Fibroblast of lung (primary cell): ENCODE measurements around the gene TKFC. TPM values are rescaled to one million over a fixed set of nuclear protein-coding genes. Genes with fewer than 3 reads are reported as not detected.

Source experiments
- DNase-seq, 2 donors: peaks; one replicate each; pipeline versions ENCODE4 v3.0.0 to v3.0.0-alpha.2; 2010; ENCODE audit warnings: low read depth in 2 of 2
- H2AFZ ChIP-seq: 2 replicates; pipeline ENCODE4 v1.5.1; 2012; ENCODE audit warnings: low read length, control low read depth, inconsistent platforms
- H3K27ac ChIP-seq: 2 replicates; pipeline ENCODE4 v1.5.1; 2011; ENCODE audit warnings: low read length, control low read depth; ENCODE audit not compliant: insufficient read depth
- H3K27me3 ChIP-seq: 2 replicates; pipeline ENCODE4 v1.5.1; 2011; ENCODE audit warnings: mild to moderate bottlenecking, low read length; ENCODE audit not compliant: control insufficient read depth, insufficient read depth
- H3K36me3 ChIP-seq: 2 replicates; pipeline ENCODE4 v1.5.1; 2011; ENCODE audit warnings: low read length; ENCODE audit not compliant: control insufficient read depth, insufficient read depth
- H3K4me1 ChIP-seq: 2 replicates; pipeline ENCODE4 v1.5.1; 2011; ENCODE audit warnings: low read length; ENCODE audit not compliant: control insufficient read depth, insufficient read depth; ENCODE audit errors: extremely low read depth
- H3K4me2 ChIP-seq: 2 replicates; pipeline ENCODE4 v1.5.1; 2011; ENCODE audit warnings: low read length, control low read depth; ENCODE audit not compliant: insufficient read depth; ENCODE audit errors: extremely low read depth
- H3K4me3 ChIP-seq, 4 experiments: fragments of 200-600 bp in 1 of 4; sonication (generic) in 1 of 4; replicated peaks in 1 of 4; 2 replicates each; pipeline ENCODE4 v1.5.1; 2011 to 2016; ENCODE audit warnings: low read length in 4 of 4, low read depth in 3 of 4, mild to moderate bottlenecking in 3 of 4, control low read depth in 2 of 4, inconsistent platforms in 1 of 4, mixed read lengths in 1 of 4; ENCODE audit not compliant: insufficient read depth in 1 of 4; ENCODE audit errors: control extremely low read depth in 1 of 4
- H3K79me2 ChIP-seq: 2 replicates; pipeline ENCODE4 v1.5.1; 2012; ENCODE audit warnings: mild to moderate bottlenecking, low read length, inconsistent platforms; ENCODE audit not compliant: control insufficient read depth, insufficient read depth
- H3K9ac ChIP-seq: 2 replicates; pipeline ENCODE4 v1.5.1; 2011; ENCODE audit warnings: mild to moderate bottlenecking, low read length, control low read depth; ENCODE audit not compliant: insufficient read depth
- H3K9me3 ChIP-seq: 2 replicates; pipeline ENCODE4 v1.5.1; 2012; ENCODE audit warnings: low read depth, low read length; ENCODE audit not compliant: control insufficient read depth, insufficient read depth
- H4K20me1 ChIP-seq: 2 replicates; pipeline ENCODE4 v1.5.1; 2011; ENCODE audit warnings: low read length; ENCODE audit not compliant: control insufficient read depth, insufficient read depth; ENCODE audit errors: extremely low read depth
- CTCF ChIP-seq, 2 donors: IDR thresholded peaks in 1 of 2; conservative IDR thresholded peaks in 1 of 2; 1 replicate in 1 of 2; 2 replicates in 1 of 2; pipeline ENCODE4 v1.5.1; 2011 to 2012; ENCODE audit warnings: low read length in 2 of 2, control low read depth in 1 of 2, inconsistent platforms in 1 of 2, low read depth in 1 of 2, mild to moderate bottlenecking in 1 of 2
- EZH2 ChIP-seq: IDR thresholded peaks from 2 replicates; pipeline ENCODE4 v1.5.1; 2012; ENCODE audit warnings: low read length, control low read depth, mild to moderate bottlenecking; ENCODE audit errors: missing control alignments
- polyA plus RNA-seq, 2 donors: library from polyadenylated mRNA; depleted of rRNA in 1 of 2; stranded (reverse) in 1 of 2; unstranded in 1 of 2; fragments of >200 nt; gene quantifications; 2 replicates each; pipeline ENCODE4 v1.2.1, GENCODE V29; 2011 to 2012; ENCODE audit warnings: missing spikeins in 1 of 2
- total RNA-seq: library from RNA; depleted of rRNA; stranded (reverse); fragments of >200 nt; gene quantifications from 2 replicates; pipeline ENCODE4 v1.2.1, GENCODE V29; 2014

Gene TKFC
- total and polyA plus RNA-seq, 2 donors (not counting 1 experiment from before 2014, with no cell fraction given), result 11.5 to 27.1 TPM

GRCh38 chr11:61302550-61302949 is 30.5 kb upstream of the TKFC start:
- Histone ChIP-seq H3K4me3 (no peak overlapping the region), H3K9me3 (no peaks in the 10 kb centered on the region), H3K27me3 (no peaks in the 10 kb centered on the region), H3K27ac (no peak overlapping the region), H3K36me3 (peaks cover 25% of the 10 kb centered on the region), H3K4me2 (no peak overlapping the region), H3K4me1 (peaks cover 12% of the 10 kb centered on the region), H2AFZ (no peak overlapping the region), H3K9ac (no peak overlapping the region), H3K79me2 (no peaks in the 10 kb centered on the region), H4K20me1 (no peaks in the 10 kb centered on the region)
- TF ChIP-seq CTCF (conservative IDR thresholded peaks at IDR 0.05 in 1 of 2, IDR thresholded peaks at IDR 0.05 in 1 of 2; ENCODE audit: low read depth in 1 of 2, low read length in 2 of 2), result no peak
- TF ChIP-seq EZH2, result no peak
- DNase-seq, result no peak

DNA sequence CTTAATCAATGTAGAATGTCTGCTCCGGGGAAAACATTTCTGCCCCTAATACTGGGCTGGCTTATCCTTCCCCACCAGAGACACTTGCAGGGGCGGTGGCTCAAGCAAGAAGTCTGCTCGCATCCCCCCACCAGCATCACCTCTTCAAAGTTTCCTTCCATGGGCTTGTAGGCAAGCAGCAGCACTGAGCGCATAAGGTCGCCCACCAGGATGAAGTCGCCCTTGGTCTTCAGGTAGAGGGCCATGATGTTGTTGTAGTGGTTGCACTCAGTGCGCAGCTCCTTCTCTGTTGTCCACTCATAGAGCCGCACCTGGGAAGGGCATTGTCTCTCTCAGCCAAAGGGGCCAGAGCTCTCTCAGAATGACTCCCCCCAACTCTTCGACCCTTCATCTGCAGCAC is 29.3 kb upstream of the TKFC start:
- H4K20me1 ChIP-seq, result no peaks in the 10 kb centered on the region
- no peak overlapping the region for H3K4me3 ChIP-seq
- no peak for TF ChIP-seq EZH2
- no peak for TF ChIP-seq CTCF (conservative IDR thresholded peaks at IDR 0.05 in 1 of 2, IDR thresholded peaks at IDR 0.05 in 1 of 2; ENCODE audit: low read depth in 1 of 2, low read length in 2 of 2)
- H2AFZ ChIP-seq, result no peak overlapping the region
- no peaks in the 10 kb centered on the region for H3K79me2 ChIP-seq
- DNase-seq, result no peak
- H3K27me3 ChIP-seq, result no peaks in the 10 kb centered on the region
- peaks cover 34% of the 10 kb centered on the region for H3K36me3 ChIP-seq
- H3K9me3 ChIP-seq, result no peaks in the 10 kb centered on the region
- no peak overlapping the region for H3K27ac ChIP-seq
- no peak overlapping the region for H3K9ac ChIP-seq
- H3K4me2 ChIP-seq, result no peak overlapping the region
- peaks cover 4% of the 10 kb centered on the region for H3K4me1 ChIP-seq

DNA sequence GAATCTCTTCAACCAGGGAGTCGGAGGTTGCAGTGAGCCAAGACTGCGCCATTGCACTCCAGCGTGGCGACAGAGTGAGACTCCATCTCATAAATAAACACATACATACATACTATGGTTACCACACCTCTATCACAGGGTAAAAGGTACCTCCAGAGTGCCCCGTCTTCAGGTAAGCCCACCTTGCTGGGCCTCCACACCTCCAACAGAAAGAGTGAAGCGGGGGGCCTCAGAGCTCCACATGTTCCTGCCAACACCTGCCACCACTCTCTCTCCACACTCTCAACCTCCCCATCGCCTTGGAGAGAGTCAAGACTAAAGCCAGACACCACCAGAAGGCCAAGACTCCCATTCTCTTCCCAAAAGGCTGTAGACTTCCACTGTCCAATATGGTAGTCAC is 27.6 kb upstream of the TKFC start:
- no peak overlapping the region for H3K4me3 ChIP-seq
- no peak overlapping the region for H3K4me2 ChIP-seq
- H3K9ac ChIP-seq, result no peak overlapping the region
- no peaks in the 10 kb centered on the region for H4K20me1 ChIP-seq
- no peaks in the 10 kb centered on the region for H3K4me1 ChIP-seq
- no peak for DNase-seq
- no peaks in the 10 kb centered on the region for H3K27me3 ChIP-seq
- no peaks in the 10 kb centered on the region for H3K9me3 ChIP-seq
- no peaks in the 10 kb centered on the region for H3K79me2 ChIP-seq
- no peak overlapping the region for H3K27ac ChIP-seq
- H2AFZ ChIP-seq, result no peak overlapping the region
- TF ChIP-seq CTCF (conservative IDR thresholded peaks at IDR 0.05 in 1 of 2, IDR thresholded peaks at IDR 0.05 in 1 of 2; ENCODE audit: low read depth in 1 of 2, low read length in 2 of 2), result no peak
- no peak for TF ChIP-seq EZH2
- H3K36me3 ChIP-seq, result peaks cover 29% of the 10 kb centered on the region
